GM19193 (cell line): Measurements from ENCODE around the gene MVB12B.

ENCODE experiments used
- POLR2A ChIP-seq: IDR thresholded peaks from 4 replicates; pipeline ENCODE4 v1.6.1; 2011; ENCODE audit not compliant: insufficient read depth, insufficient read length; ENCODE audit errors: extremely low read depth

The MVB12B gene

GRCh38 chr9:126499911-126500599, 173.4 kb downstream of the MVB12B start:
- TF ChIP-seq POLR2A, result no peak

DNA sequence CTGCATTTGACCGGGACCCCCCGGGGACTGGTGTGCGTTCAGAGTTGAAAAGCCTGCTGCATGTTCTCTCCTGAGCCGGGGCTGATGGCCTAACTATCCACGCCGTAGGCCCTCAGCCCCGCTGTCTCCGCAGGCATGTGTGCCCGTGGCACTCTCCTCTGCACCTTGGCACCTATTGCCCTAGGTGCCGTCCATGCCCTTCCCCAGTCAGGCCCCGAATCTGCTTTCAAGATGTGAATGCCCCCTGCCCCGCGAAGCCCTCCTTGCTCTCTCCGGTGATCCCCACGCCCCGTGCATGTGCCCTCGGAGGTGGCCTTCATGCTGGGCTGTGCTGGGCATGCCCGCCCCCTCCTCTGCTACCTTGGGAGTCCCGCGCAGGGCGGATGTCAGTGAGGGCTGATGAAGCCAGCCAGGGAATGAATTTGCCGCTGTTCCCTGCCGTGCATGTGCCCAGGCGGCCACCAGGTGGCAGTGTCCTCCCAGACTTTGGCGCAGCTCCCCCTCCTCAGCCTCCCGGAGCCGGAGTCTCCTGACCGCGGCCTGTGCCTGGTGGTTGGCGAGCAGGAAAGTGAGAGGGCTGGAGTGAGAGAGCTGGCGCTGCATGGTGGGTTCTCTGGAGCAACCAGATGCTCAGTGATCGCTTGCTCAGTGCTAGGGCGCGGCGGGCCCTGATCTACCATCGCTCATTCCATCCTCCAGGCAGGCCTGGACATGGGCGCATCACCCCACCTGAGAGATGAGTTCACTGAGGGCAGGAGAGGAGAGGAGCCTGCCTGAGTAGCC, 174.2 kb downstream of the MVB12B start:
- TF ChIP-seq POLR2A, result no peak

DNA sequence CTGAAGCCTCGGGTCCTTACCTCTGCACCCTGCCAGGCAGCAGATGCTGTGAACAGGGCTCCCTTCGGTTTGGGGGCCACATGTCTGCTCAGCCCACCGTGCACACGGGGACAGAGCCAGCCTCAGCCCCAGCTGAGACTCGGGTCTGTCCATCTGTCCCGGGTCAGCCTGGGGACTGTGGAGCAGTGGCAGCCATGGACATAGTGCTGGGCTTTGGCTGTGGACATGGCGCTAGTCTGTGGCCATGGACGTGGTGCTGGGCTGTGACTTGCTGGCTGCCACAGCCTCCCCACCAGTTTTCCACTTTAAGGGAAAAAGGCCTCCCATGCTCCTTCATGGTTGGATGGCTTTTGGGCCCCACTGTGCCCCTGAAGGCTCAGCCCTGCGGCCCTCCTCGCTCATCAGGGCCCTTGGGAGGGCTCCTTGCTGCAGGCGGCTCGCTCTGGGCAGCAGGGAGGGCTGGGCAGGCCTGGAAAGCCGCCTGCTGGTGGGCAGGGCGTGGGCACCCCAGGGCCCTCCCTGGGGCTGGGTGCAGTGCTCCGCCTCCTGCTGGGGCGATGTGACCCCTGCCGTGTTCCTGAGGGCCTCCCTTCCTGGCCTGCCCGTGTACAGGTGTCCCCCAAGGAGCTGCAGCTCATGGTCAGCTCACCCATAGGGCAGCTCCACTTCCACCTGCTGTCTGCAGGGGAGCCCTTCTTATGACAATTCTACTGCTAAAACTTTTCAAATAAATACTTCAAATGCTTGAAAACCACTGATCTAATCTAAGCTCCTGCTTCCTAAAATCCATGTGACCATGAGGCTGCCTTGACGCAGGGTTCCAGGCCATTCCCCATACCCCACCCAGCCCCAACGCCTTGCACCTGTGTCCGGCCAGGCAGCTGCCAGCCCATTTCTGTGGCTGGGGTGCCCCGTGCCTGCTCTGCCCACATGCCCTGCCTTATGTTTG, 175.0 kb downstream of the MVB12B start:
- no peak for TF ChIP-seq POLR2A

DNA sequence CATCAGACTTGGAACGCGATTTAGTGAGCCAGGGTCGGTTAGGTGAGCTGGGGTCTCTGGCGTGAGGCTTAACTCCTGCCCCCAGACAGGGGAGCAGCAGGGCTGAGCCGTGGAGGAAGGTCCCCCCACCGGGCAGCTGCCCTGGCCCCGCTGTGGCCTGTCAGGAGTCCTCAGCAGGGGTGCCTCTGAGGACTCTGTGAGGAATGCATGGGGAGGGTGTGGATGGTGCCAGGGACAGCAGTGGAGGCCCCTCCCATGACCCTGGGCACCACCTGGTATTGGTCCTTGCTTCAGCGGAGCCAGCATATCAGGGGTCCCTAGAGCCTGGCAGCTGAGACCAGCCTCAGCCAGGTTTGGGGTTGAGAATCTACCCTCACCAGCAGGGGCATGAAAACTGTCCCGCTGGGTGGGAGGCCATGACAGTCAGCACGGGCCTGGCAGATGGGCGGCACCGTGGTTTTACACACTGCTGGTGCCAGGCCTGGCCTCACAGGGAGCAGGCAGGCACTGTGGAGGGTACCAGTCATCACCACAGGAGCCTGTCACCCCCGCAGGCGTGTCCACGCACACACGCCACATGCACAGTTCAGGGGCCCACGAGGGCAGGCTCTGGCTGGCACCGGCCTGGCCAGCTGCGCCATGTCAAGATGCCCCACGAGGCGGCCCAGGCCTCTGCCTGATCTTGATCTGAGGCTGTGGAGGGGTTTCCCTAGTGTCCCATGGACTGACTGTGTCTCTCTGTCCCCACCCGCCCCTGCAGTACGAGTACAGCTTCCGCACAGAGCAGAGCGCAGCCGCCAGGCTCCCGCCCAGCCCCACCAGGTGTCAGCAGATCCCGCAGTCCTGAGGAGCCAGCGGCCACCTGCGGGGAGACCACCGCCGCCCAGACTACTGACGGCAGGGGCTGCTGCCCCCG, 176.0 kb downstream of the MVB12B start:
- TF ChIP-seq POLR2A, result no peak

DNA sequence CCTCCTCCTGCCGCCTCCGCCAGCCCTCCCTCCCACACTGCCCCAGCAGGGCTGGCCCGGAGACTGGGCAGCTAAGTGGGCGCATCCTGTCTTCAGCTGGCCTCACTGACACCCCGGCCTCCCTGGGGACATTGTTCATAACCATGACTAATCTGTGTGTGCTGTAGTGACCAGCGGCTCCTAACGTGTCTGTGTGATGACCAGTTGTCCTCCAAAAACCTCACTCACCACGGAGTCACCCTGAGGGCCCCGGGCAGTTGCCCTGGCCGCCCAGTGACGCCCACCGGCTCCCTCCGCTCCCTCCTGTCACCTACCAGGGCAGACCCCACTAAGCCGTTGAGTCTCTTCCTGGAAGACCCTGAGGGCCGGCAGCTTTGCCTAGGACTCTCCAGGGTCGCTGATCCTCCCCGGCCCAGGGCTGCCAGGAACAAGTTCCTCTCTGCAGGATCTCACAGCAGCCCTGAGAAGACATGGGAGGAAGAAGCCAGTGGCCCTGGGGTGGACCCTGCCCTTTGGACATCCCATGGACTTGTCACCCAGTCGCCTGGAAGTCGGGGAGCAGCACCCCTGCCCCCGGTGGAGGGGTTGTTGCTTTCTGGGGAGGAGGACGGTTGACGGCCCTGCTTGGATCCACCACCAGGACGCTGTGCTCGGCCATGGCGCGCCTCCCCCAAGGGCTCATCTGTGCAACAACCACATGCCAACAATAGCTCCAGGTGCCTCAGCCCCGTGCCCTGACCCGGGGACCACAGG, 176.9 kb downstream of the MVB12B start:
- TF ChIP-seq POLR2A, result no peak

DNA sequence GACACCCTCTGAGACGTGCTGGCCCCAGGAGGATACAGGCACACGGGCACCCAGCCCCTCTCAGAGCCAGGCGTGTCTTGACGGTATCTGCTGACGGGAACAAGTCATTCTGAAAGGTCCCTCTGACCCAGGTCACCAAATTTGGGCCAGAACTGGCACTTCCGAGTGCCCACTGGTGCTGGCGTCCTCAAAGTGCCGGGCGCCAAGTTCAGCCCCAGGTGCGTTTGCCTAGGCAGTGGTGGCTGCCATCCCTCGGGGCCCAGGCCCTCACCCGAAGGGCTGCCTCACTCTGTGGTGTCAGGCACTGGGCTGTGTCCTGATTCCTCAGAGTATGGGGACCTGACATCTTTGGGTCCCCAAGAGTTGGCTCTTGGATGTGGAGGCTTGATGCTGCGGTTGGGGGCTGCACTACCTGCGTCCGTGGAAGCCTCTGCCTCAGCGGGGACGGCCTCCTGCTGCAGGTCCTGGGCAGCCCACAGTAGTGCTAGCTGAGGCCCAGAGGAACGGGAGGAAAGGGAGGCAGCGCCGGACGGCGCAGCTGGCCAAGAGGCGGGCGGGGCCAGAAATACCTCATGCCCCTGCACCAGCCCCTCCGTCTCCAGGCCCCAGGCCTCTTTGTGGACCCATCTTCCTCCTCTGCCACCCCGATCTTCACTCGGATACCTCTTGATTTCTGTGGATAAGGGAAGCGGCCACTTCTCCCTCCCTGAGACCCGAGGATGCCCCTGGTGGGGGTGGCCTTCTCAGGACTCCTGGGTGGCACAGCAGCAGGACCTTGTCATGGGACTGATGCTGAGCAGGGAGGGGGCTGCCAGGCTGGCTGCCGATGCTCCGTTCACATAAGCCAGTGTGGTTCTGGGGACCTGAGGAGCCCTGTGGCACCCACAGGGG, 177.7 kb downstream of the MVB12B start:
- no peak for TF ChIP-seq POLR2A

GRCh38 chr9:126504977-126505455, 178.4 kb downstream of the MVB12B start:
- TF ChIP-seq POLR2A, result no peak

GRCh38 chr9:126505697-126506346, 179.2 kb downstream of the MVB12B start:
- no peak for TF ChIP-seq POLR2A

- TF ChIP-seq POLR2A, result no peak
Measured at GRCh38 chr9:126506361-126507317, 180.0 kb downstream of the MVB12B start.

- TF ChIP-seq POLR2A, result no peak
Measured at GRCh38 chr9:126507318-126508109, 180.9 kb downstream of the MVB12B start.
